NCI-H1930 (cell line): Measurements from ENCODE around the gene CFAP97D2.
A peak's percentile ranks its signal among the peaks of the same experiment; 100 is the strongest.

Source experiments
- DNase-seq, 2 experiments: peaks; one replicate each; lab custom pipeline; 2025; lab: John Stamatoyannopoulos, UW

CFAP97D2 gene

GRCh38 chr13:114199954-114200353 is 20.9 kb downstream of the CFAP97D2 start:
- no peak for DNase-seq

DNA sequence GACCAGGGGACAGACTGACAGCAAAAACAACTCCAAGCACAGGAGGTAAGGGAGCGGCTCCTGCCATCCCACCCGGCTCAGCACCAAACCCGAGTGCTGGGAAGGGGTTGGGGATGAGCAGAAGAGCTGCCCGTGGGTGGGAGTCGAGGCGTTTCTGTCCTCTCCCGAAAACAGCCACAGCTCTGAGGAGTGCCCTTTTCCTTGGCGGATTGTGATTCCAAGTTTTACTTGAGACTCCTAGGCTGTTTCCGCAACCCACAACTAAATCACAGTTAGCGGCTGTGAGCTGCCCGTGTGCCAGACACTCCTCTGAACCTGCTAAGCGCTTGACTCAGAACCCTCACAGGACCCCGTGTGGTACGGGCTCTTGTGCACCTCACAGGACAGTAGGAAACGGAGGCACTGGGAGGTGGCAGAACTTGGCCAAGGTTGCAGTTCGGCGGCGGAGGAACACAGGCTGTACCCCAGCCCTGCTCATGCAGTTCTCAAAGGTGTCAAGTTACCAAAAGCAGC is 21.4 kb downstream of the CFAP97D2 start:
- no peak for DNase-seq

- DNase-seq = no peak
These were observed 23.5 kb downstream of the CFAP97D2 start for GRCh38 chr13:114202581-114202980.

DNA sequence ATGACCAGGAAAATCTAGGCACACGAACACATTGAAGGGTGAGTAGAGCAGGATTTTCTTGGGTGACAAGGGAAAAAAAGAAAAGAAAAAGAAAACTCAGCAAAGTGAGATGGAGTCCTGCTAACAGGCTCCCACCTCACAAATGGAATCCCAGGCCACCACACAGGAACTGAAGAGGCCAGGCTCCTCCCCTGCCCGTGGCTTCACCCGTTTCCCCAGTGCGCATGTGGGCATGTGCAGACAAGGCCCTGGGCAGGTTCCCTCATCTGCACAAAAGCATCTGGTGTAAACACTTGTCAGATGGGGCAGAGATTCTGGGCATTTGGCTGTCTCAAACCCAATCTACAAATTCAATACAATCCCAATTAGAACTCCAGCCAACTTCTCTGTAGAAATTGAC is 24.5 kb downstream of the CFAP97D2 start:
- DNase-seq = no peak

DNA sequence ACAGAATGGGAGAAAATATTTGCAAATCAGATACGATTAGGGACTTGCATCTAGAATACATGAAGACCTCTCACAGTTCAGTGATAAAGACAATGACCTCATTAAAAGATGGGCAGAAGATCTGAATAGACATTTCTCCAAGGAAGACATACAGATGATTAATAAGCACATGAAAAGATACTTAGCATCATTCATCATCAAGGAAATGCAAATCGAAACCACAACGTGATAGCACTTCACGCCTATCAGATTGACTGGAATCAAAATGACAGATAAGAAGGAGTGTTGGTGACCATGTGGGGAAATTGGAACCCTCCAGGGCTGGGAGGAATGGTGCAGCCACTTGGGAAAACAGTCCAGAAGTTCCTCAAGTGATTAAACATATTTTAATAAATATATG is 25.8 kb downstream of the CFAP97D2 start:
- DNase-seq = no peak

- no peak for DNase-seq
These were observed 29.1 kb downstream of the CFAP97D2 start for GRCh38 chr13:114208134-114208533.

DNA sequence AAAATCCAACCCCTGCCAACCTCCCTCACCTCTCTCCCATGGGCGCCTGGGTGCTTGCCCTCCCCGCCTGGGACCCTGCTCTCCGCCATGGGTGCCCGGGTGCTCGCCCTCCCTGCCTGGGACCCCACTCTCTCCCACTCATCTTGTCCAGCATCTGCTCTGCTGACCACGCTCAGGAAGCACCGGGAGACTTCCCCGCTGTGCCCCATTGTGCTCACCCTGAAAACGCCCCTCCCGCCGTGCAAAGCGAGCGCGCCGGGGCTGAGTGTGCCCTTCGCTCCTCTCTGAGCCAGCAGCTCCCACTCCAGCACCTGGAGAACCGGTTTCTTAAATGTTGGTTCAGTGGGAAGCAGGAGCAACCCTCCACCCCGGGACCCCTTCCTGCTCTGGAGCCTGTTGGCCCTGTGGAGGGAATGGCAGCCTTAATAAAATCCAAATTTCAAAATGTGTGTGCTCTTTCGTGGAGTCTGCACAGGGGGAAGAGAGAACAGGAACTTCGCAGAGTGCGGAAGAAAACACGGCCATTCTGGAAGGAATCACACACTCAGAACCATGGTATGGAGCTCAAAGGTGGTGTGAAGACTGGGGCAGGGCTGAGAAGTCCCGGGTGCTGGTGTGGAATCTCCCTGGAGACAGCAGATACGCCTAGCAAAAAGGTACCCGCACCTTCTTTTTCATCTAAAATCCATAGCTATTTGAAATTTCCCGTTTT is 32.5 kb downstream of the CFAP97D2 start:
- DNase-seq = no peak

DNA sequence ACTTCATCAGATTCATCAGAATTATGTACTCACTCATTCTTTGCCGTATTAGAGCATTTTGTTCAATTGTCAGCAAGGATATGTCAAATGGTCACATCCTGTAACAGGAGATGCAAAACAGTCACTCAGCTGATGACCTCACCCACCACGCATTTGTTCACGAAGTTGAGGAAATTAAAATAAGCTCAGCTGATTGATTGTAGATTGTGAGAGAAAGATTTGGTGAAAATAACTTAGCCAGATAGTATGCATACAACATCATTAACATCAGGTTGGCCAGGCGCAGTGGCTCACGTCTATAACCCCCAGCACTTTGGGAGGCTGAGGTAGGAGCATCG is 33.1 kb downstream of the CFAP97D2 start:
- DNase-seq = no peak

DNA sequence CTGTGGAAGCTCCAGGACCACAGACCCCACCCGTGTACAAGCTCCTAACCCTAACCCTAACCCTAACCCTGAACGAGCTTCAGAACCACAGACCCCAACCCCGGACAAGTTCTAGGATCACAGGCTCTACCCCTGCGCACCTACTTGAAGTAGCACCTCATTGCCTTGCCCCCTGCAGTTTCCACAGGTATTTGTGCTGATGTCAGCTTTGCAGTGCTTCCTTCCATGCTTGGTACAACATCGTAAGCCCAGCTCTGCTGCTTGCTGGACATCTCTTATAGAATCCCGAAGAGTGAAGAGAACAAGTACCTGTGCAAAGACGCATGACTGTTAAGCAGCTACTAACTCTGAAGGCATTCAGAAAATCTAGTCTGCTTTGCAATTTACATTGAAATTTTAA is 34.9 kb downstream of the CFAP97D2 start:
- no peak for DNase-seq

- DNase-seq = no peak
These were observed 40.3 kb downstream of the CFAP97D2 start for GRCh38 chr13:114219392-114219791.

DNA sequence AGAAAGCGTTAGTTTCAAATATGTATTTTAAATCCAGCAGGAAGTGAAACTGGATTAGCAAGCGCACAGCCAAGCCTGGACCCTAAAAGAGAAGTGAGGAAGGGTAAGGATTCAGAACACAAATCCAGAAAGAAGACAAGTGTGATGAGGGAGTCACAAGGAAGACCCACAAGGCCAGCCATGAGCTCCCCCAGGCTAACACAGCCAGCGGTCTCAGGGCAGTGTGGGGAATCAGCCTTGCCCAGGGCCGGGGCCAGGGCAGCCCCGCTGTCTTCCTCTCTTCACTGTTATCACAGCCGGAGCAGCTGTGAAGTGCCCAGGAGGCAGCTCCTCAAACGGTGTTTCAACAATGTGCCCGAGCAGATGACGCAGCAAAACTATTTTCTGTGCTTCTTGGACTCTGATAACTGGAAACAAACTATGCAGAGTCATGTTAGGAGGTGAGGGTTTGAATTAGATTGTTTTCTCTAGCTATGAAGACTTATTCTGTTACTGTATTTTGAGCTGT is 43.5 kb downstream of the CFAP97D2 start:
- DNase-seq = no peak

GRCh38 chr13:114224201-114224600 is 45.1 kb downstream of the CFAP97D2 start:
- no peak for DNase-seq

GRCh38 chr13:114225610-114226009 is 46.6 kb downstream of the CFAP97D2 start:
- DNase-seq = no peak

DNA sequence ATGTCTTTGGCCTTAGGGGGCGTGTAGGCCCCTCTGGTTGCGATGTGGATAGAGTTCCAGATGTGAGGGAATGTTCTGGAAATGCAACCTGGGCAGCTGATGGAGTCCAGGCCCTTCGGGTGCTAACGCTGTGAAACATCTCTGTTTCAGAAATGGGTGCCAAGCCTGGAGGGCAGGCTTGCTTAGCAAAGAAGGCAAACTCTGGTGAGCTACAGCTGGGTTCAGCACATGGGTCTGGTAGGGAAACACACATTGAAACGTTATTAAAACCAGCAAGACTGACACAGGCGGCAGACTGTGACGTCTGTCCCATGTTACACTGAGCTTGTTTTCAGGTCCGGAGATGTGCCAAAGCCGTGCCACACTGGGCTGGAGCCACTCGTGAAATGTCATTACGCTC is 47.0 kb downstream of the CFAP97D2 start:
- no peak for DNase-seq

DNA sequence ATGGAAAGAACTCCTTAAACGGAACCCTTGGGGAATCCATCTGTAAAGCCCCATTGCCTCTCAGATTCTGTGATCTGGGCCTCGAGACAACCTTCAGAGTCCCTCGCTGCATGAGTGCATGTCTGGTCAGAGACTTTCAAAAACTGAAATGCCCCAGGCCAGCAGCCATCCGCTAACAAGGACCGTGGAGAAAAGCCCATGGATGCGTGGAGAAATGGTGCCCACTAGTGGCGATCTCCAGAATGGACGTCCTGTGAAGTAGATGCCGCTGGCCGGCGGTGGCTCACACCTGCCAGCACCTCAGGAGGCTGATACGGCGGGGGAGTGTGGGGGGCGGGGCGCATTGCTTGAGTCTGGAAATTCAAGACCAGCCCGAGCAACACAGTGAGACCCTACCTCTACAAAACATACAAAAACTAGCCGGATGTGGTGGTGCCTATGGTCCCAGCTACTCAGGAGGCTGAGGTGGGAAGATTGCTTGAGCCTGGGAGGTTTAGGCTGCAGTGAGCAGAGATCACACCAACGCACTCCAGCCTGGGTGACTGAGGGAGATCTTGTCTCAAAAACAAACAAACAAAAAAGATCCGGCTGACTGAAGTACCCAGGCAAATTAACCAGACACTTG is 47.8 kb downstream of the CFAP97D2 start:
- peak; percentile 64 to 87 for DNase-seq

DNA sequence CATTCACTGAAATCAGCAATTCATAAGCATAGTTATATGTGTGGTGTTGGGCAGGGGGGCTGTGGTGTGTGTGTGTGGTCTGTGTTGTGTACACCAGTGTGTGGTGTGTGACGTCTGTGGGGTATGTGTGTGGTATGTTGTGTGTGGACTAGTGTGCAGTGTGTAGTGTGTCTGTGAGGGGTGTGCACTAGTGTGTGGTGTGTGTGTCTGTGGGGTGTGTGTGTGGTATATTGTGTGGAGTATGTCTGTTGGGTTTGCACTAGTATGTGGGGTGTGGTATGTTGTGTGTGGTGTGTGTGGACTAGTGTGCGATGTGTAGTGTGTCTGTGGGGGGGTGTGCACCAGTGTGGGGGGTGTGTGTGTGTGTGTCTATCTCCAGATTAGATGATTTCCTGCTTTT is 48.5 kb downstream of the CFAP97D2 start:
- DNase-seq = no peak

DNA sequence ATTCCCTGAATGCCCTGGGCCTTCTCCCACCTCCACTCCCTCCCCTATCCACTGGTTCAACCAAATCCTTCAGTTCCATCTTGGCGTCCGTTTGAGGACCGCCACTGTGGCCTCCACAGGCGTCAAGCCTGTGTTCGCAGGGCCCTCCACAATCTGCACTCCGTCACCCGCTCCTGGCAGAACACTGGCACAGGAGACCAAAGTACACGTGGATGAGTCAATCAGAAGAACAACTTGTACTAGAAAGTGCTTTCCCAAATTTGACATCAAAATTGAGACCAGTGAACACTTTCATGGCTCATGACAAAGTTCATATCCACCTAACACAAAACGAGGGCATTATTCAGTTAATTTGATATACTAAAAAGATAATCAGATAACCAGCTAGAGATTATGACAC is 49.1 kb downstream of the CFAP97D2 start:
- no peak for DNase-seq

DNA sequence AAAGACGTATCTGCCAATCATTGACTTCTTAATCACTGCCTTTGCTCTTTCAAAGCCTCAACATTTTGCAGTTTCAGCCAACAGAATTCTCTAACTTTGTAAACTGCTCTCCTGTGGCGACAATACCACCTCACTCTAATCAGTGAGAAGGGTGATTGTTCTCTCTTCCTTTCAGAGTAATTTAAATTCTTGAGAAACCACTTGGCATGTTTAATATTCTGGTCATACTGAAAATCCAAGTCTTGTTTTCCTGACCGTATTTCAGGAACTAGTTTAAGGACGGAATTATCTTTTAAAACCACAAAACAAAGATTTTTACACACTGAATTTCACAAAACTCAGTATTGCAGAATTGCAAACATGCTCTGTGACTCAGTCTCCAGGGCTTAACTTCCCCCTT is 50.4 kb downstream of the CFAP97D2 start:
- DNase-seq = no peak

DNA sequence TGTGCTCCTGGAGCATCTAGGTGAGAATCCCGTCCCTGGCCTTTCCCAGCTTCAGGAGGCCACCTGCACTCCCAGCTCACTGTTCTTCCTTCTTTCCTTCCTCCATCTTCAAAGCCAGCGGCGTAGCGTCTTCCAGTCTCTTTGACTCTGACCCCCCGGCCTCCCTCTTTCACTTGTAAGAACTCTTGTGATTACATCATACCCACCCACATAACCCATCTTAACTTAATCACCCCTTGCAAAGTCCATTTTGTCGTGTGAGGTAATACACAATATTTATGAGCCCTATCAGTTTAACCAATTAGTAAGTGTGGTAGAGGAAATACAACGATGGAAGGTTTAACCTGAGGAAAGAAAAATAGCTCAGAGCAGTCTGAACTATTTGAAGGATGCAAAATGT is 51.1 kb downstream of the CFAP97D2 start:
- DNase-seq = no peak

DNA sequence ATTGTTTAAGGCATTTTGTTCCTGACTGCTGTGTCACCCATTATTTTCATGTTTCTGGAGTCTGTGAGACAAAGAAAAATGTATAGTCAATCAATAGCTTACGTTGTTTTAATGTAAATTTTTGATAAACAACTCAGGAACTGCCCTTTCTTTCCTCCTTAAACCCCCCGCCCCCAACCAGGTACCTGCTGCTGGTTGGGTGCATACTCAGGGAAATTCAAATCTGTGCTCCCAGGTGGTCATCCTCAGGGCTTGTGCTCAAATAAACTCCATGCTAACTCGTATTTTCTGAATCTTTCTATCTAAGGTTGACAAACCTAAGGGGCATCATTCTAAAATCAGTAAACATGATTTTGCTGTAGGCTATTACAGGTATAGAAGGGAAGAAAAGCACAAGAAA is 51.5 kb downstream of the CFAP97D2 start:
- no peak for DNase-seq

- DNase-seq = no peak
These were observed 52.8 kb downstream of the CFAP97D2 start for GRCh38 chr13:114231886-114232285.

DNA sequence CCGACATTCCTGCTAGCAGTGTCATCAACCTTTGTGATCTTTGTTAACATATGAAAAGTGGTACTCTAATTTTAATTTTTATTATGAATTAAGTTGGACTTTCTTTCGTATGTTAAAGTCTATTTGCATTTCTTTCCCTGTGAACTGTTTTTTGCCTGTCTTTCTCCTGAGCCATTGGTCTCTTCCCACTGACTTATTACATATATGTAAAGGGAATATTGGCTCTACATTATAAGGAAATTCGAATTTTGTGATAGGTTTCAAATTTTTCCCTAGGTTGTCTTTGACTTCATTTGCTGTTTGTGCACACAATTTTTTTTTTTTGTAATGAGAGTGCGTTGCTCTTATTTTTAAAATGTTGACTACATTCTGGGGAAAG is 55.2 kb downstream of the CFAP97D2 start:
- no peak for DNase-seq

DNA sequence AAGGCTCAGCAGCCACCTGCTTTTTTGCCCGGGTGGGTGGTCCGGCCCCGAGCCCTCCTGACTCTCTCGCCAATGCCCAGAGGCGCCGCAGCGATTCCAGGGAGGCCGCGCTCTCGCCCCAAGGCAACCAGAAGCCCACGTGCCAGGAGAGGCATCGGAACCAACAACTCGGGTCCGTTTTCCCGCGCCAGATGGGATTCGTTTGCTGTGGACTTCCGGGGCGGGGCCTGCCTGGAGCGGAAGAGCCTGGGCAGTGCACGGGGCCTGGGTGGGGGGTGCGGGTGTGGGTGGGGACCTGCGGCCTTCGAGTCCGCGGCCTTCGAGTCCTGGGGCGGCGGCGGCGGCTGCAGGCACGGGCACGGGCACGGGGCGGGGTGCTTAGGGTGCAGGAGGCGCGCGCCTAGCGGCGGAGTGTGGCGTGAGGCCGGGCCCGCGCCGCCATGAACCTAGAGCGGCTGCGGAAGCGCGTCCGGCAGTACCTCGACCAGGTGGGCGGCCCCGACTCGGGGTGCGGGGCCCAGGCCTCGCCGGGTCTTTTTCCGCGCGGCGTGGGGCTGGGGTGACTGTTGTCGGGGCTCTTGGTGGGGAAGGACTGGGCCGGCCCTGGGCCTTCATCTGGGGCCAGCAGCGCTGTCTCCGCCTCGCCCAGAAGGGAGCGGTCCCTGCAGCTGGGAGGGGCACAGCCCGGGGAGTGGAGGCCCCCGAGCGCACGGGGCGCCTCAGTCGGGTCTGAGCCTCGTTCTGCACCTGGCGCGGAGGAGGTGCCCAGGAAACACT is 55.8 kb downstream of the CFAP97D2 start, which contains the start of gene CDC16:
TSS of gene CDC16 (plus strand) at position 253 of the 777 bp plus-strand sequence. CDS start at position 441, 188 bp downstream.
- DNase-seq = peak; percentile 97 to 98
